Fibroblast of the aortic adventitia (primary cell): ENCODE results near the gene SLC25A5. TPM values are rescaled to one million over a fixed set of nuclear protein-coding genes. Genes with fewer than 3 reads are reported as not detected.
"Not testable (repeated sequence)": the region's sequence is repeated elsewhere in the genome, so short reads cannot be mapped to it uniquely, and the experiment has no call there.

Source experiments
- DNase-seq: peaks from one replicate; pipeline ENCODE4 v3.0.0-alpha.2; 2010; ENCODE audit warnings: low read depth
- H3K4me3 ChIP-seq: 2 replicates; pipeline ENCODE4 v1.5.1; 2011; ENCODE audit warnings: low read depth, mild to moderate bottlenecking, control low read depth, low read length, moderate library complexity
- CTCF ChIP-seq: IDR thresholded peaks from 2 replicates; pipeline ENCODE4 v1.5.1; 2011; ENCODE audit warnings: mild to moderate bottlenecking, low read length, control low read depth, inconsistent platforms; ENCODE audit not compliant: insufficient read depth
- total RNA-seq: library from RNA; depleted of rRNA; stranded (reverse); fragments of >200 nt; gene quantifications from 2 replicates; pipeline ENCODE4 v1.2.3, GENCODE V29; 2012; ENCODE audit warnings: low replicate concordance

Gene SLC25A5
- total RNA-seq, 1 donor, result 188 TPM

DNA sequence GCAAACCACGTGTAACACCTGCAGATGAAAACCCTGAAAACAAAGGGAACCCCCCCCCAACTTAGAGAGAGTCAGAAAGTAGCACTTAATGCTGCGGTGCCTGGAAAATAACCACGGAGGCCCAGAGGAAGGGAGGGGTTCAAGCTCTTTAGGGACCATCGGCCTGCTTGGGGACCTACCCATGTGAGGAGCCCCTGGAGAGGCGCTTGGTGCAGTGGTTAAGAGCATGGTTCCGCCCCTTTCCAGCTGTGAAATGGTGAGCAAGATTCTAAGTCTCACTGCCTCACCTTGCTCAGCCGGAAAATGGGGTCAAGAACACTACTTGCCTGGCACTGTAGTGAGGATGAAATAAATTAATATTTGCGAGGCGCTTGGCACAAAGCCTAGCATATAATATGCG is 13.8 kb downstream of the SLC25A5 start:
- no peak overlapping the region for H3K4me3 ChIP-seq

GRCh38 chrX:119482481-119483480 is 14.5 kb downstream of the SLC25A5 start:
- peak; percentile 63 for TF ChIP-seq CTCF
- H3K4me3 ChIP-seq, result peak overlapping the region; percentile 49
- DNase-seq, result peak; percentile 44

More for the DNA sequence above, 13.8 kb downstream of the SLC25A5 start:
- DNase-seq, result no peak
- TF ChIP-seq CTCF, result no peak

DNA sequence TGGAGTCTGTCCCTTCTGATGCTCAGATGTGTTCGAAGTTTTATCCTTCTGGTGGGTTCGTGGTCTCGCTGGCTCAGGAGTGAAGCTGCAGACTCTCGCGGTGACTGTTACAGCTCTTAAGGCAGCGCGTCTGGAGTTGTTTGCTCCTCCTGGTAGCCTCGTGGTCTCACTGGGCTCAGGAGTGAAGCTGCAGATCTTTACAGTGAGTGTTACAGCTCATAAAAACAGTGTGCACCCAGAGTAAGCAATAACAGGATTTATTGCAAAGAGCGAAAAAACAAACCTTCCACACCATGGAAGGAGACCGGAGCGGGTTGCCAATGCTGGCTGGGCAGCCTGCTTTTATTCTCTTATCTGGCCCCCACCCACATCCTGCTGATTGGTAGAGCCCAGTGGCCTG is 18.5 kb downstream of the SLC25A5 start:
- DNase-seq, result no peak
- H3K4me3 ChIP-seq, result no peak overlapping the region
- no peak for TF ChIP-seq CTCF

DNA sequence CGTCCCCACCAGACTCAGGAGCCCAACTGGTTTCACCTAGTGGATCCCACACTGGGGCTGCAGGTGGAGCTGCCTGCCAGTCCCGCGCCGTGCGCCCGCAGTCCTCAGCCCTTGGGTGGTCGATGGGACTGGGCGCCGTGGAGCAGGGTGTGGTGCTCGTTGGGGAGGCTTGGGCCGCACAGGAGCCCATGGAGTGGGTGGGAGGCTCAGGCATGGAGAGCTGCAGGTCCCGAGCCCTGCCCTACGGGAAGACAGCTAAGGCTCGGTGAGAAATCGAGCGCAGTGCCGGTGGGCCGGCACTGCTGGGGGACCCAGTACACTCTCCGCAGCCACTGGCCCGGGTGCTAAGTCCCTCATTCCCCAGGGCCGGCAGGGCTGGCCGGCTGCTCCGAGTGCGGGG is 19.5 kb downstream of the SLC25A5 start:
- DNase-seq, H3K4me3 ChIP-seq: not testable (repeated sequence)

DNA sequence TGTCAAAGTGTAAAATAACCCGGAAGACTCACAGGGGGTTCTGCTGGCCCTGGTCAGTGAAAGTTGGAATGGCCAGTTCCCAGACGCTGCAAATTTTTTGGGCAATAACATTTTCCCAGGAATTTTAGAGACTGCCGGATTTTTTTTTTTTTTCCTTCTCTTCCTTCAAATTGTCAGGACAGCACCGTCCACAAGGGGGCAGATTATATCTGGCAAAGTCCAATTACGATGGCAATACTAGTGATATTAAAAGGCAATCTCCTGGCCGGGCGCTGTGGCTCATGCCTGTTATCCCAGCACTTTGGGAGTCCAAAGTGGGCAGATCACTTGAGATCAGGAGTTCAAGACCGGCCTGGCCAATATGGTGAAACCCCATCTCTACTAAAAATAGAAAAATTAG is 20.5 kb downstream of the SLC25A5 start:
- peak; percentile 61 for TF ChIP-seq CTCF
- H3K4me3 ChIP-seq, result no peak overlapping the region
- DNase-seq, result peak; percentile 71

- DNase-seq, result no peak
- no peak for TF ChIP-seq CTCF
- no peak overlapping the region for H3K4me3 ChIP-seq
These were observed 21.2 kb downstream of the SLC25A5 start for GRCh38 chrX:119489212-119490074.

- no peak for TF ChIP-seq CTCF
- H3K4me3 ChIP-seq, result no peak overlapping the region
- DNase-seq, result no peak
These were observed 24.2 kb downstream of the SLC25A5 start for GRCh38 chrX:119492463-119492862.

GRCh38 chrX:119493851-119494495 is 25.7 kb downstream of the SLC25A5 start:
- DNase-seq, H3K4me3 ChIP-seq: not testable (repeated sequence)
